Liver (tissue), 3 donors: Measurements from ENCODE around the gene TMEM266.

ENCODE experiments used
- ATF3 ChIP-seq: IDR thresholded peaks from 2 replicates; pipeline ENCODE4 v1.6.1; 2016; ENCODE audit warnings: antibody characterized with exemption
- CTCF ChIP-seq: fragments of 150-350 bp; IDR thresholded peaks from 2 replicates; pipeline ENCODE4 v1.5.1; 2017; ENCODE audit warnings: improper control_type of control experiment, low read depth, low read length; ENCODE audit not compliant: missing input control
- EGR1 ChIP-seq, 2 donors: IDR thresholded peaks; 2 replicates each; pipeline ENCODE4 v1.6.1; 2016 to 2018; ENCODE audit warnings: antibody characterized with exemption in 2 of 2, low read depth in 2 of 2
- FOXA1 ChIP-seq: IDR thresholded peaks from 2 replicates; pipeline ENCODE4 v1.6.1; 2016; ENCODE audit warnings: antibody characterized with exemption
- GABPA ChIP-seq, 2 donors: IDR thresholded peaks in 1 of 2; conservative IDR thresholded peaks in 1 of 2; 2 replicates each; pipeline ENCODE4 v1.6.1; 2016; ENCODE audit warnings: antibody characterized with exemption in 2 of 2, mild to moderate bottlenecking in 1 of 2, moderate library complexity in 1 of 2
- HNF4A ChIP-seq, 2 donors: conservative IDR thresholded peaks; 2 replicates each; pipeline ENCODE4 v1.6.1; 2016; ENCODE audit warnings: antibody characterized with exemption in 2 of 2, mild to moderate bottlenecking in 2 of 2
- JUND ChIP-seq, 2 donors: IDR thresholded peaks; 2 replicates each; pipeline ENCODE4 v1.6.1; 2016; ENCODE audit warnings: antibody characterized with exemption in 2 of 2
- MAX ChIP-seq: IDR thresholded peaks from 2 replicates; pipeline ENCODE4 v1.6.1; 2016; ENCODE audit warnings: antibody characterized with exemption
- RAD21 ChIP-seq, 2 donors: IDR thresholded peaks; 2 replicates each; pipeline ENCODE4 v1.6.1; 2016; ENCODE audit warnings: antibody characterized with exemption in 2 of 2, mild to moderate bottlenecking in 2 of 2
- REST ChIP-seq: IDR thresholded peaks from 2 replicates; pipeline ENCODE4 v1.6.1; 2016; ENCODE audit warnings: antibody characterized with exemption, mild to moderate bottlenecking
- RXRA ChIP-seq, 2 donors: IDR thresholded peaks; 2 replicates each; pipeline ENCODE4 v1.6.1; 2017 to 2018; ENCODE audit warnings: antibody characterized with exemption in 2 of 2, mild to moderate bottlenecking in 1 of 2
- SP1 ChIP-seq: IDR thresholded peaks from 2 replicates; pipeline ENCODE4 v1.6.1; 2018; ENCODE audit warnings: antibody characterized with exemption, mild to moderate bottlenecking
- YY1 ChIP-seq: IDR thresholded peaks from 2 replicates; pipeline ENCODE4 v1.6.1; 2016; ENCODE audit warnings: antibody characterized with exemption, mild to moderate bottlenecking
- donor health status: healthy.
- donor health status: healthy.

- TF ChIP-seq ATF3 (no peak), HNF4A (conservative IDR thresholded peaks at IDR 0.05) (no peak), CTCF (no peak), RAD21 (IDR thresholded peaks at IDR 0.05) (no peak), GABPA (IDR thresholded peaks at IDR 0.05 in 1 of 2, conservative IDR thresholded peaks at IDR 0.05 in 1 of 2) (no peak), MAX (no peak), REST (no peak), SP1 (no peak), YY1 (no peak), FOXA1 (no peak), RXRA (IDR thresholded peaks at IDR 0.05) (no peak), EGR1 (IDR thresholded peaks at IDR 0.05; ENCODE audit: low read depth in 2 of 2) (no peak), JUND (IDR thresholded peaks at IDR 0.05) (no peak)
Observed at GRCh38 chr15:76204916-76205460, 145.2 kb downstream of the TMEM266 start.
